Left cardiac atrium (tissue), 4 donors: ENCODE measurements around the gene SMAD9. TPM values are rescaled to one million over a fixed set of nuclear protein-coding genes. Genes with fewer than 3 reads are reported as not detected.

Source experiments
- ATAC-seq, 2 donors: fragments of 200-7000 bp; cut with Tn5 transposase; one replicate each; pipeline ENCODE4 v1.9.1; 2020; ENCODE audit warnings: mild to moderate bottlenecking in 2 of 2, moderate library complexity in 2 of 2
- DNase-seq: peaks from one replicate; pipeline ENCODE4 v3.0.0-alpha.2; 2020
- intact Hi-C, 2 donors: fragments of 100-400 bp; cut with DNase I; formaldehyde crosslinking; loops; one replicate each; pipeline versions ENCODE4 v1.14.1 to v1.15.1; 2022 to 2023
- long read RNA-seq: library from polyadenylated mRNA; unstranded; transcript quantifications from one replicate; pipeline ENCODE4 v2.0.0, GENCODE V29; 2021
- total RNA-seq, 2 donors: library from RNA; stranded (reverse); fragmentation: NEBNext Ultra II Directional; extraction: Animal tissue kit (Norgen Biotek cat#: 25700); gene quantifications; one replicate each; pipeline ENCODE4 v1.2.1, GENCODE V29; 2021
- donor health status: DM: no; HTN: yes; CAD: no.
- donor health status: DM: no; HTN: yes; CAD: no; lungs with severe emphysema.
- donor health status: DM: yes; HTN: yes; CAD: no.
- donor health status: Dilated cardiomyopathy.

The SMAD9 gene
- 1 to 10 TPM; 3.8 to 7.8 TPM for total RNA-seq
- long read RNA-seq, partial matches to known transcripts = 1 of 6 reads
- long read RNA-seq, other reads (novel, unspliced or antisense) = 5 of 6 reads

DNA sequence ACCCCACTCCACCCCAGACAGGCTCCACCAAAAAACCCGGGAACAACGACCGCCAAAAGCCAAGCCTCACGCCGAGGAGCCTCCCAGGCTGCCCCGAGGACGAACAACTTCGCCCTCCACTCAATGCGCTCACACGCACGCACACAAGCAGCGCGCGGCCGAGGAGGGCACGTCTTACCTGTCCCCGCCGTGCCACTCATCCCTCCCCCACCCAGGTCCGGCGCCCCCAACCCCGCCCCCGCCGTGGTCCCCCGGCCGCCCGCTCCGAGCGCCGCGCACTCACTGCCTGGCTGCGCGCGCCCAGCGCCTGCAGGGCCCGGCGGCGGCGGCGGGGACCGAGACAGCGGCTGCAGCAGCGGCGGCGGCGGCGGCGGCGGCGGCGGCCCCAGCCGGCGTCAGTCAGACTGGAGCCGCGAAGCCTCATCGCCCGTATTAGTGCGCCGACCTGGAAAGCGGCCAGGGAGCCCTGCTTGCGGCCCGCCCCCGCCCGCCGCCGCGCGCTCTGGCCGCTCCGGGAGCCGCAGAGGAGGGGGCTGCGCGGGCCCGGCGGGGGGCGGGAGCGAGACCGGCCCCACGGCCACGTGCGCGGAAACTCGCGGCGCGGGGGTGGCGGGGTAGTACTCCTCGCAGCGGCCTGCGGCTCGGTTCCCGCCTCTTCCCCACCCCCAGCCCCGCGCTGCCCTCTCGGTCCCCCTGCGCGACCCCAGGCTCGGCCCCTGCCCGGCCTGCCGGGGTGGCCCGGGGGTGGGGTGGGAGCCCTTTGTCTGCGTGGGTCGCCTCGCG lies at the start of gene SMAD9:
Gene SMAD9, minus strand, starts transcription at position 406 of the 783 bp plus-strand sequence. CDS start 40,549 bp downstream, outside the sequence.
- ATAC-seq (peak; percentile 82 to 84), DNase-seq (peak; percentile 89)
- intact Hi-C loops = no loop called here

DNA sequence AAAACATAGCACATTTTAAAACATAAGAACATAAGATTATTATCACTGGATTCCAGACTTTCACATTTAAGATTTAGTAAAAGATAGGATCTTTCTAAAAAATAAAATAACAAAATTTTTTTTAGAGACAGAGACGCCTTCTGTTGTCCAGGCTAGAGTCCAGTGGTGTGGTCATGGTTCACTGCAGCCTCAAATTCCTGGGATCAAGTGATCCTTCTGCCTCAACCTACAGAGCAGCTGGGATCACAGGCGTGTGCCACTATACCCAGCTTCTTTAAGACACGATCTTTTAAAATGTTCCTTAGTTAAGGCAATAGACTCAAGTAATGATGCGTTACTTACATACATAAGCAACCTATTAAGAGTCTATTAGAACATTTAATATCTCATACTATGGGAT lies 46.4 kb upstream of the SMAD9 start:
- DNase-seq (no peak), ATAC-seq (no peak)
- intact Hi-C loops = no loop called here

DNA sequence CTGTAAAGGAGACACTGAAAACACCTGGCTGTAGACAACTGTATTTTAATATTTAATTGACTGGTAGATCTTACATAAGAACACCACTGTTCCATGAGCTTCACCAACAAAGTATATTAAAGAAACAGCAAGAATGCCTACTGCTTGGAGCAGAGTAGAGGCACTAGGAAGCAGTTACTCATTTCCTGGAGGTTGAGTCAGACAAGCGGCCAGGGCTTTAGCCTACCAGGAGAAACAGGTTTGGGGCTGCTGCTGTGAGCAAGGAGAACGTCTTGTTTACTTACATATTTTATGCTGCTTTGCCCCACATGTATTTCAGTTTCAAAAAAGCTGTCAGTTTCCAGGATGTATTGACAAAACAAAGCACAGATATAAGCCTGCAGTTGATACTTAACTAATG lies 45.7 kb upstream of the SMAD9 start:
- no peak for DNase-seq
- ATAC-seq = no peak
- intact Hi-C loops = no loop called here

DNA sequence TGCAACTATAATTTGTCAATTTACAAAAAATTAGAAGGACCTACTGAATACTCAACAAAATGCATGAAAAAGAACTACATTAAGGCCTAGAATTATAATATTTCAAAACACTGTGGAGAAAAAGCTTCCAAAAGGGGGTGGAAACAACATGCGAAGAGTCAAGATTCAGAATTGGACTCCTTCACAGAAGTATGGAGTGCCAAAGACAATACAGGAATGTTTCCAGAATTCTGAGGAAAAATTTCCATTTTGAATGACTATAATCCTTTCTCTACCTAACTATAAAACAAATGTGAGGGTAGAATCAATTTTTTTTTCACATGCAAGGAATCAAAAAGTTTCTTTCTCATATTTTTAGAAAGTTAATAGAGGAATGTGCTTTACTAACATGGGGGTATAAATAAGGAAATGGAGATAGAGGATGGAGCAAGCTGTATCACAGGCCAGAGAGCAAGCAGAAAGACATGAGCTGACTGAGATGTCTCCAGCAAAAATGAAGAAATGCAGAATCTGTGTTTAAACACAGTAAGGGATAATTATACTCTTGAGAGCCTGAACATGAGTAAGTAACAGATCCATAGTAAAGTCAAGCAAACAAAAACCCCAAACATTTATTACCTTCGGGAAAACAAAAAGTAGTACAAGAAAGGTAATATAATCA lies 39.5 kb upstream of the SMAD9 start:
- ATAC-seq = peak in 1 of 2 donors; percentile 51
- intact Hi-C loops = no loop called here
- no peak for DNase-seq

DNA sequence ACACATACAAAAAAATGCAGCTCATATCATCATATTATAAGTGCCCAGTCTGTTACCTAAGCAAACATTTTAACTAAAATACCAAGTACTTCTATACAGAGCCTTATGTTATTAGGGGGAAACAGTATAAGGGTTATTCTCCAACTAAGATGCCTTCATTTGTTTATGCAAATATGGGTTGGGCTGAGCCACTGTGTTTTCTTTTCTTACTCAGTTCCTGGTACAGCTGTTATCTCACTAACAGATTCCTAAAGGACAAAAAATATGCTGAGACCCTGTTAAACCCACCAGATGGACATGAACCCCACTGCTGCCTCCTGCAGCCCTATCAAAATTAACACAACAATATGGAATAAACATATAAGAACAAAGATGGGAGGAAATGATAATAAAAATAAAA lies 34.5 kb upstream of the SMAD9 start:
- DNase-seq (no peak), ATAC-seq (no peak)
- intact Hi-C loops = no loop called here

DNA sequence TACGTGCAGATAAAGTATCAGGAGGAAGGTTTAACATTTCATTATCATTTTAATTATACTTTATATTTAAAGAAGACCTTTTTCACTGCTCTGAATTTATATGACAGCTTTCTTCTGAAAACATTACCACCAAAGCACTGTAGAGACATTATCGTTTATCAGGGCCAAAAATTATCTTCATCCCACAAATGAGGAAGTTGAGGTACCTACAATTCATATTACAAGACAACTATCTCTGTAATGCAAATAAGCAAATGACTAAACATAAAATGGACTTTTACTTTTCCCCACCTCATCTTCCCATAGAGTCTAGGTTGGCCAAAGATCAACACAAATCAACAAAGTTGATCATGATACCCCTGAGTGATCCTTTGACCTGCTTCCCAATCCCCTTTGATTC lies 30.9 kb upstream of the SMAD9 start:
- intact Hi-C loops = no loop called here
- DNase-seq = no peak

DNA sequence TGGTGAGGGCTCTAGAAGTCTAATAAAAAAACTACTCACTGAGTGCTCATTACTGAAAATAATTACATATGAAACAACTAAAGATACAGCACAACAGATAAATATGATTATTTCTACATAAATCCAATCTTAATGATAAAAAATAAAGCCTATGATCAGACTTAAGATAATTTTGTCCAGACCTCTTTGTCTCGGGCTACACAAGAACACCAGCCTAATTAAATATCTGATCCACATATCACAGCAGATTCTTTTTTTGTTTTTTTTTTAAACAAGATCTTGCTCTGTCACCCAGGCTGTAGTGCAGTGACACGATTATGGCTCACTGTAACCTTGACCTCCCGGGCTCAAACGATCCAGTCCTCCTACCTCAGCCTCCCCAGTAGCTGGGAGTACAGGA lies 30.3 kb upstream of the SMAD9 start:
- intact Hi-C loops = no loop called here
- DNase-seq (no peak), ATAC-seq (no peak)

More for the DNA sequence above, 30.9 kb upstream of the SMAD9 start:
- no peak for ATAC-seq

DNA sequence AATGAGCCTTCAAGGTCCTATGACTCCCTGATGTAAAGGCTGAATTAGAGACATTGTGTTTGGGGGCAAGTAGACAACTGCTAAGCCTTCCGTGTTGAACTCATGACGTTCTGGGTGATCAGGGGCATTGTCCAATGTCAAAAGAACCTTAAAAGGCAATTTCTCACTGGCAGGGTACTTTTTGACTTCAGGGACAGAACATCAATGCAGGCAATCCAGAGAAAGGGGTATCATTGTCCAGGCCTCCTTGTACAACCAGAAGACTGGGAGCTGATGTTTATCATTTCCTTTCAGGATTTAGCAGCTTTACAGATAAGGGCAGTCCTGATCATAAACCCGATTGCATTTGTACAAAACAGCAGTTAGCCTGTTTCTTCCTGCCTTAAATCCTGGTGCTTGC lies 25.0 kb upstream of the SMAD9 start:
- intact Hi-C loops = no loop called here
- ATAC-seq = no peak
- no peak for DNase-seq

DNA sequence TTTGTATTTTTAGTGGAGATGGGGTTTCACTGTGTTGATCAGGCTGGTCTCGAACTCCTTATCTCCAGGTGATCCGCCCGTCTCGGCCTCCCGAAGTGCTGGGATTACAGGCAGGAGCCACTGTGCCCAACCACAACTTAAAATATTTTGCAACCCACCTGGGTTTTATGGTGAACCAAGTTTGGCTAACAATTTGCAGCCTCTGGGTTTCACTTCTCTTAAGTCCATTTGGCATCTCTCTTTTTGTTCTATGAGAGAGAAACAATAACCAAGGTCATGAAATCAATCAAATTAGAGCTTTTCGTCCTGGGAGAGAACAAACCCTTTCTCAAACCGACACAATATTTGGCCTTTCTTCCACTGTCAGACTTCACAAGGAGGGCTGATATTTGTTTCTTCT lies 5.6 kb upstream of the SMAD9 start:
- intact Hi-C loops = no loop called here
- no peak for DNase-seq
- ATAC-seq = no peak

DNA sequence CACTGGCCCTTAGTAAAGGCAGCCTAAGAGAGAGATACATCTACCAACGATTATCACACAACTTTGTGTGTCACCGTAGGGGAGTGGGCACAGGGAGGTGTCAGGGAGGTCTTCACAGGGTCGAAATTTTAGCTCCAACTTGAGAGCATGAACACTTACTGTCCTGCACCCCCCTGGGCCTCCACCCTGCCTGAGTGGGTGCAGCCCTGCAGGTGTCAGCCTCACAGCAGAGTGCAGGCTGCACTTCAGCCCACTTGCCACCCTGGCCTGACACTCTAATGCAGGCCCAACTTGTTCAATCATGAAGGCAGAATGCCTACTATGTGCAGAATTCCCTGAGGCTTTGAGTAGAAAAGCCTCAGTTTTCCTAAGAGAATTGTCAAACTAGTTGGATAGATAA lies 4.0 kb upstream of the SMAD9 start:
- intact Hi-C loops = no loop called here
- DNase-seq (no peak), ATAC-seq (no peak)

DNA sequence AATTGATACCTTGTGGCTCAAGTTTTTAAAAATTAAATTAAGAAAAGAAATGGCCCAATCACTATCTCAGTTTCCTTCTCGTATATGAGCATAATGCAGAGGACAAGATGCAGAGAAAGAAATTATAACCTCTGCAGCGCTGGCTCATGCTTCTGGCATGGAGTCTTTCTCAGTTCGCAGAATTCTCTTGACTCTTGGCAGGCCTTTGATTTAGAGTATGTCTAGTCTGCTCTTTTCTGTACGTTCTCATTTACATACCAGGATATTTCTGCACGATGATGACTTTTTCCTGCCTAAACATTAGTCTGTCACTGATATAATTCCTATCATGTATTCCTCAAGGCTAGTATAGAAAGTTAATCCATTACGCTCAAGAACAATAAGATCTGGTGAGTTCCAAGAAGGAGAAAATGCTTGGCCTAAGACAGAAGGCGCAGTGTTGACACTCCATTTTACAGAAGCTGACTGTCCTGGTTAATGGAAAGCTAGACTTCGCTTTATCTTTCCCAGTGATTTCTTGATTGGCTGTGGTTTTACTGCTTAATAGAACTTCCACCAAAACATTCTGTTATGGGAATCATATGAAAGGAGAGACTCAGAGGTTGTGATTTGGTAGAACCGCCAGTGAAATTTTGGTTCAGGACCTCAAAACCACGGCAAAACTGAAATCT lies 1.7 kb upstream of the SMAD9 start:
- DNase-seq (no peak), ATAC-seq (no peak)
- intact Hi-C loops = no loop called here

DNA sequence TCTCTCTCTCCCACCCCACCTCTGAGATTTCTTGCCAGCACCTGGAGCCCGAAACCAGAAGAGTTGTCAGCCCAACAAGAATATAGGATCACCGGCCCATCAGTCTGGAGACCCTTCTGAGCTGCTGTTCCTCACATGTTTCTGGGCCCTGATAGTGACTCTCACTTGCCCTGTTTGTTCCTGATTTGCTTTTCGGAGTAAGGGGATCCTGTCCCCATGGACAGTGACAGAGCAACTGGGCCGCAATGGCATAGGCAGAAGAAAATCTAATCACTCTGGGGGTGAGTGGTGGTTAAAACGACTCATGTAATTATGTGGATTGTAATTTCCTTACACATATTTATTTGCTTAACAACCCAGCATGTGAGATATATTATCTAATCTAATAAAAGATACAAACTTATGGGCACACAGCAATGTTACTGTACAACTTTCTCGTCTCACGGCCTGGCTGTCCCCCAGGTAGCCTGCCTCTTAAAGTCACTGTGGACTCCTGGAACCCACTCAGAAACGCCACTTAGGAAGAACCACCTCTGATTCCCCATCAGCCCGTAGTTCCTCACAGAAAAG lies 663 bp upstream of the SMAD9 start:
- intact Hi-C loops = no loop called here
- ATAC-seq = no peak
- DNase-seq = no peak

DNA sequence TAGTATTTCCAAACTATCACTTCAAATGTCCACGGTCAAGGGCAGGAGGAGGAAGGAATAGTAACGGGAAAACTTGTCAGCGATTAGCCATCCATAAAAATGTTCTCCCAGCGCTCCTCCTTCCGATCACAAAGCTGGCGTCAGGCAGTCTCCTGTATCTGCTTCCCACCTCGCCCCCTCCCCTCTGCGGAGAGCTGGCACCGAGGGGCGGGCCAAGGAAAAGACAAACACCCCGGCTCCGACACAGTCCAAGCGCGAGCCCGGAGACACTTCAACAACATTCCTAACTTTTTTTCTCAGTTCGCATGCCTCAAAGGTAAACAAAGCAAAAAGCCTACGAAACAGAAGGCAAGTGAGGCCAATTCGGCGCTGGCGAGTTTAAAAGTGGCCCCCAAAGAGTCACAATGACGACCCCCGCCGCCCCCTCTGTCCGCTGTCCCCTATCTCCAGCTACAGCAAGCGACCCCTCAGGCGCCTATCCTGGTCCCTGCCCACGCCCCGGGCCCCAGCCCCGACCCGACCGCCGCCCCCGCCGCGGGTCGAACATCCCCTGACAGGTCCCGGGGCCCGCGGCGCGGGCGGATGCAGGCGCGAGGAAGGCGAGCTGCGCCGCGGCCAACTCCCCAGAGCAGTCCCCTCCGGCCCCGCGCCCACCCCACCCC lies 736 bp downstream of the SMAD9 start:
- peak; percentile 74 for DNase-seq
- intact Hi-C loops = no loop called here

DNA sequence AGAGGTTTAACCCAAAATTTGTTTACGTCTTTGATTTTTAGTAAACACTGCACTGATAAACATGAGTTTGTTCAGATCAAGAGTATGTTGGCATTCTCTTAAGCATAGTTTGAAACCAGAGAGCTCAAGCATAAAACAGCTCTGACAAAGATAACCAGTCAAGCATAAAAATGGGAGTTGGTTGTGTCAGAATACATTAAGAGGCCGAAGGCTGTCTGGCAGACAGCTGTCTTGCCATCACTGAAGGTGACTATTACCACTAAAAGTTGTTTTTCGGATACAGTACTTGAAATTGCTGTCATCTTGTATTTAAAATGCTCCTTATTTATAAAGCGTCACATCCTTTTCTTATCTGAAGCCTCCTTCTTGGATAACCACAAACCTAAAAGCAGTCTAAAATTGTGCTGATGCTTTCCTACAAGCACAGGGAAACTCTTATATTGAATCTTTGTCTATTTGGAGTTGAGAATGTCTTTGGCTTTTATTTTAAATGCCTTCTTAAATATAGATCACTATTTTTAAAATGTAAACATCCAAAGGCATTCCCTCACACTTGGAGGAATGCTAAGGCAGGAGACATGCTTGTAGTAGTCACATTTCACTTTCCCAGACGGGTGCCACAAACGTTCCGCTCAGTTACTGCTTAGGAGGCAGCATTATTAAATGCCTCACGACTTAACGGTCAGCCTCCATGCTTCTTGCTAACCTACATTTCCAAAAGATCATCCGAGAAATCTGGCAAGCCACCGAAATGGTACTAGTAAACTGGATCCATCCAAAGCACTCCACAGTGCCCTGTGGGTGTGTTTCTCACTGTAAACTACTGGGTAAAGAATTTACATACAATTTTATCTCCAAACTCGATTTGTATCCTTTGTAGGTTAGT lies 1.5 kb downstream of the SMAD9 start:
- DNase-seq = no peak
- intact Hi-C loops = no loop called here
- ATAC-seq = peak in 1 of 2 donors; percentile 5

More for the DNA sequence above, 736 bp downstream of the SMAD9 start:
- peak; percentile 71 to 79 for ATAC-seq

DNA sequence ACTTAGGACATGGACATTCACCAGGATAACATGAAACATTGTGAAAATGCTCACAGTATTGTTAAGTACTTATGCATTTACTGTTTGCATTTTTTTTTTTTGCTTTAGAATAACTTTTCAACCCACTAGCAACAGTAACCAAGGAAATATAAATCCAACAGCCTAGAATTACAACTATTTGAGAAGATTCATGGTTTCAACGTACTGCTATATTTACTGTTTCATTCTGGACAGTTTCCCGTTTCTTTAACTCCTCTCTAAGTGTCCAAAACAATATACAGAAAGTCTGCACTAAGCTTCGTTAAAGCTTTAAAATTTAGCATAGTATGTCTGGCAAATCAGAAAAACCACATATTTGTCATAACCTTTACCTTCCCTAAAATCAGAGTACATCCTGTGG lies 2.7 kb downstream of the SMAD9 start:
- intact Hi-C loops = no loop called here
- no peak for ATAC-seq
- no peak for DNase-seq

DNA sequence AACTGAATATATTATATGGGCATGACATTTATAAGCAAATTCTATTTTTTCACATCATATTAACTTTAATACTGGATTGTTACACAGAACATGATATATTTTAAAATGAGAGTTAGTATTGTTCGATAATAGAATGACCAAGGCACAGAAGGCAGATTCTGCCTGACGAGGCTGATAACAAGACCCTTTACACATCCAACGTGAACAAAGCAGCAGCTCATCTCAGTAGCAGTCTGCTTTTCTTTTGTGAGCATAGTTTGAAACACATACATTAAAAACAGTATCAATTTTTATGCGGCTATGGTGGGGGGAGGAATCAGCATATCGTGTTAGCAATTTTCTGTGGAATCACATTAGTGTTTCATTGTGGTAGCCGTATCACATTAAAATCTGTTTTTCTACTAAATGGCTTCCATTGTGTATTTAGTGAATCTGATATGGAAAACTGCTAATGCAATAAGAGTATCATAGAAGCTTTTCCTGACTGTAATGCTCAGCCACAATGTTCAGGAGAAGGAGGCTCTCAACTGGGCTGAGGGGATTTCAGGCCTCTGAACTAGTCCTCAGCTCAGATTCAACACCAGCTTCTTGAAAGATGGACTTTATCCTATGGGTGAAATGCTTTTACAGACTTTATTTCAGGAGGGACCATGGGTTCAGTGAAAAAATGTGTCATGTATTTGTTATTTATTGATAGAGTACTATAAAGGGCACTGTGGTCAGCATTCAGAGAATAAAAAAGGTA lies 4.0 kb downstream of the SMAD9 start:
- intact Hi-C loops = no loop called here

DNA sequence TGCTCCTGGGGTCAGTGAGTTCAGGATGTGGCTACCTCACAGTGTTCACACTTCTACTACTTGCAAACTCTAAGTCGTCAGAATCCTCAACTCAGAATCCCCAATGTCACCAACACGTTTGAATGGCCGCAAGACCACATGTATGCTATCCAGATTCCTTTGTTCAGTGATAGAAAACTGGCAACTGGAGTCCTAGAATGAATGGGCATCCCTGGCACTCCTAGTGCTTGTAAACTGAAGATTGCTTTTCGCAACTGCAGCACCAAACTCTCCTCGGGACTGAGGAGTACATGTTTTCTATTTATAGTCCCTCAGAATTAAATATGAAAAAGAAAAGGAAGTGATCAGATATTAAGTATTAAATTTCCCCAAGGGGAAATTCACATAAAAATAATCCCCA lies 4.9 kb downstream of the SMAD9 start:
- intact Hi-C loops = no loop called here
- no peak for DNase-seq
- ATAC-seq = no peak

More for the DNA sequence above, 4.0 kb downstream of the SMAD9 start:
- ATAC-seq (no peak), DNase-seq (no peak)

DNA sequence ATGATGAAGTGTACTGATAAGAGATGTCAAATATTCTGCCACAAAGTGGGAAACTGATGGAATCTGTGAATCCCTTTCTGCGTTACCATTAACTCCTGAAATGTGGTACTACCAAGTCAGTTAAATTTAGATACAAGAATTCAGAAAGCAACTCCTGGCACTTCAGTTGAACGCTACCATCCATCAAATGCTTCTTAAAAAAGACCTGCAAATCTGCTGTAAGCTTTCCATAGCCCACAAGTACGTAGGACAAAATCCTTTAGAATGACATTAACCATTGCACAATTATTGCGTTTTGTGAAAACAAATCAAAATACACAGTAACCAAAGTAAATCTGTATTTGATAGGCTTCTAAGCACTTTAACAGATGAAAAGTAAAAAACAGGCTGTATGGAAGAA lies 5.4 kb downstream of the SMAD9 start:
- DNase-seq = no peak
- intact Hi-C loops = no loop called here
- ATAC-seq = no peak
